ENCODE results near the gene ANAPC13.

DNA sequence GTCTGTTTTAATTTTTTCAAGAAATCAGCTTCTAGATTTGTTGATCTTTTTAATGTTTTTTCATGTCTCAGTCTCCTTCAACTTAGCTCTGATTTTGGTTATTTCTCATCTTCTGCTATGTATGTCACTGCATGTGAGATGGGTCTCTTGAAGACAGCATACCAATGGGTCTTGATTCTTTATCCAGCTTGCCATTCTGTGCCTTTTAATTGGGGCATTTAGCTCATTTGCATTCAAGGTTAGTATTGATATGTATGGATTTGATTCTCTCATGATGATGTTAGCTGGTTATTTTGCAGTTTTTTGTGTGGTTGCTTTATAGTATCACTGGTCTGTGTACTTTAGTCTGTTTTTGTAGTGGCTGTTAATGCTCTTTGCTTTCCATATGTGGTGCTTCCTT, 39.5 kb upstream of the ANAPC13 start:
- TF ChIP-seq, protein P1, sequence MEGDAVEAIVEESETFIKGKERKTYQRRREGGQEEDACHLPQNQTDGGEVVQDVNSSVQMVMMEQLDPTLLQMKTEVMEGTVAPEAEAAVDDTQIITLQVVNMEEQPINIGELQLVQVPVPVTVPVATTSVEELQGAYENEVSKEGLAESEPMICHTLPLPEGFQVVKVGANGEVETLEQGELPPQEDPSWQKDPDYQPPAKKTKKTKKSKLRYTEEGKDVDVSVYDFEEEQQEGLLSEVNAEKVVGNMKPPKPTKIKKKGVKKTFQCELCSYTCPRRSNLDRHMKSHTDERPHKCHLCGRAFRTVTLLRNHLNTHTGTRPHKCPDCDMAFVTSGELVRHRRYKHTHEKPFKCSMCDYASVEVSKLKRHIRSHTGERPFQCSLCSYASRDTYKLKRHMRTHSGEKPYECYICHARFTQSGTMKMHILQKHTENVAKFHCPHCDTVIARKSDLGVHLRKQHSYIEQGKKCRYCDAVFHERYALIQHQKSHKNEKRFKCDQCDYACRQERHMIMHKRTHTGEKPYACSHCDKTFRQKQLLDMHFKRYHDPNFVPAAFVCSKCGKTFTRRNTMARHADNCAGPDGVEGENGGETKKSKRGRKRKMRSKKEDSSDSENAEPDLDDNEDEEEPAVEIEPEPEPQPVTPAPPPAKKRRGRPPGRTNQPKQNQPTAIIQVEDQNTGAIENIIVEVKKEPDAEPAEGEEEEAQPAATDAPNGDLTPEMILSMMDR (IDR thresholded peaks at IDR 0.05) = no peak
- TF ChIP-seq TCF7L2 (IDR thresholded peaks at IDR 0.05; ENCODE audit: low read depth, low read length) = no peak
- TF ChIP-seq POLR2AphosphoS5 (IDR thresholded peaks at IDR 0.05; ENCODE audit: low read depth, low read length) = no peak
- TF ChIP-seq SIN3A (IDR thresholded peaks at IDR 0.05; ENCODE audit: borderline replicate concordance, insufficient read depth, low read depth, low read length) = no peak
